HL-60 (cell line): ENCODE results near the gene ARIH2.

ENCODE experiments used
- TF ChIP-seq, protein P1 (sequence below): IDR thresholded peaks from one replicate; pipeline ENCODE4 v1.5.1; 2011; ENCODE audit warnings: low read length, control low read depth, inconsistent platforms; ENCODE audit not compliant: insufficient read depth
- TF ChIP-seq, protein P2 (sequence below): IDR thresholded peaks from 2 replicates; pipeline ENCODE4 v1.6.1; 2012; ENCODE audit warnings: low read depth; ENCODE audit not compliant: insufficient replicate concordance

DNA sequence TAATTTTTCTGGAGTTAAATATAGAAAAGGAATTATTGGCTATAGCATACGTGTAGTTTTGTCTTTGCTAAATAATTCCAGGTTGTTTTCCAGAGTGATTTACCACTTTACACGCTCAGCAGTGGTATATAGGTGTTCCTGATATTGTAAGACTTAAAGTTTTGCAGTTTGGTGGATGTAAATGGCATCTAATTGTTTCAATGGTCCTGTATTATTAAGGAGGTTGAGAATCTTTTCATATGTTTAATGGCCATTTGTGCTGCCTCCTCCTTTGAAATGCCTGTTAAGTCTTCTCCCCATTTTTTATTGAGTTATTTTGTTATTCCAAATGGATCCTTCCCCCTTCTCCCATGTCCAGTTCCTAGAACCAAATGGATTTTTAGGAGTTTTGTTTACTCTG is 44.9 kb downstream of the ARIH2 start:
- TF ChIP-seq, protein P1, sequence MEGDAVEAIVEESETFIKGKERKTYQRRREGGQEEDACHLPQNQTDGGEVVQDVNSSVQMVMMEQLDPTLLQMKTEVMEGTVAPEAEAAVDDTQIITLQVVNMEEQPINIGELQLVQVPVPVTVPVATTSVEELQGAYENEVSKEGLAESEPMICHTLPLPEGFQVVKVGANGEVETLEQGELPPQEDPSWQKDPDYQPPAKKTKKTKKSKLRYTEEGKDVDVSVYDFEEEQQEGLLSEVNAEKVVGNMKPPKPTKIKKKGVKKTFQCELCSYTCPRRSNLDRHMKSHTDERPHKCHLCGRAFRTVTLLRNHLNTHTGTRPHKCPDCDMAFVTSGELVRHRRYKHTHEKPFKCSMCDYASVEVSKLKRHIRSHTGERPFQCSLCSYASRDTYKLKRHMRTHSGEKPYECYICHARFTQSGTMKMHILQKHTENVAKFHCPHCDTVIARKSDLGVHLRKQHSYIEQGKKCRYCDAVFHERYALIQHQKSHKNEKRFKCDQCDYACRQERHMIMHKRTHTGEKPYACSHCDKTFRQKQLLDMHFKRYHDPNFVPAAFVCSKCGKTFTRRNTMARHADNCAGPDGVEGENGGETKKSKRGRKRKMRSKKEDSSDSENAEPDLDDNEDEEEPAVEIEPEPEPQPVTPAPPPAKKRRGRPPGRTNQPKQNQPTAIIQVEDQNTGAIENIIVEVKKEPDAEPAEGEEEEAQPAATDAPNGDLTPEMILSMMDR: no peak
- TF ChIP-seq, protein P2, sequence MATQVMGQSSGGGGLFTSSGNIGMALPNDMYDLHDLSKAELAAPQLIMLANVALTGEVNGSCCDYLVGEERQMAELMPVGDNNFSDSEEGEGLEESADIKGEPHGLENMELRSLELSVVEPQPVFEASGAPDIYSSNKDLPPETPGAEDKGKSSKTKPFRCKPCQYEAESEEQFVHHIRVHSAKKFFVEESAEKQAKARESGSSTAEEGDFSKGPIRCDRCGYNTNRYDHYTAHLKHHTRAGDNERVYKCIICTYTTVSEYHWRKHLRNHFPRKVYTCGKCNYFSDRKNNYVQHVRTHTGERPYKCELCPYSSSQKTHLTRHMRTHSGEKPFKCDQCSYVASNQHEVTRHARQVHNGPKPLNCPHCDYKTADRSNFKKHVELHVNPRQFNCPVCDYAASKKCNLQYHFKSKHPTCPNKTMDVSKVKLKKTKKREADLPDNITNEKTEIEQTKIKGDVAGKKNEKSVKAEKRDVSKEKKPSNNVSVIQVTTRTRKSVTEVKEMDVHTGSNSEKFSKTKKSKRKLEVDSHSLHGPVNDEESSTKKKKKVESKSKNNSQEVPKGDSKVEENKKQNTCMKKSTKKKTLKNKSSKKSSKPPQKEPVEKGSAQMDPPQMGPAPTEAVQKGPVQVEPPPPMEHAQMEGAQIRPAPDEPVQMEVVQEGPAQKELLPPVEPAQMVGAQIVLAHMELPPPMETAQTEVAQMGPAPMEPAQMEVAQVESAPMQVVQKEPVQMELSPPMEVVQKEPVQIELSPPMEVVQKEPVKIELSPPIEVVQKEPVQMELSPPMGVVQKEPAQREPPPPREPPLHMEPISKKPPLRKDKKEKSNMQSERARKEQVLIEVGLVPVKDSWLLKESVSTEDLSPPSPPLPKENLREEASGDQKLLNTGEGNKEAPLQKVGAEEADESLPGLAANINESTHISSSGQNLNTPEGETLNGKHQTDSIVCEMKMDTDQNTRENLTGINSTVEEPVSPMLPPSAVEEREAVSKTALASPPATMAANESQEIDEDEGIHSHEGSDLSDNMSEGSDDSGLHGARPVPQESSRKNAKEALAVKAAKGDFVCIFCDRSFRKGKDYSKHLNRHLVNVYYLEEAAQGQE: no peak
